HS-5 (cell line): Measurements from ENCODE around the gene NUP210.

ENCODE experiments used
- DNase-seq: peaks from one replicate; pipeline ENCODE4 v3.0.0-alpha.2; 2012; ENCODE audit warnings: low read depth

NUP210 gene

GRCh38 chr3:13375464-13375863 is 44.7 kb downstream of the NUP210 start:
- no peak for DNase-seq

- no peak for DNase-seq
Observed at GRCh38 chr3:13373975-13374586, 46.0 kb downstream of the NUP210 start.

- no peak for DNase-seq
Observed at GRCh38 chr3:13372656-13373055, 47.5 kb downstream of the NUP210 start.

GRCh38 chr3:13372126-13372525 is 48.0 kb downstream of the NUP210 start:
- DNase-seq = no peak

GRCh38 chr3:13371100-13372075 is 48.7 kb downstream of the NUP210 start:
- DNase-seq = no peak

GRCh38 chr3:13370609-13371008 is 49.5 kb downstream of the NUP210 start:
- no peak for DNase-seq

GRCh38 chr3:13370055-13370454 is 50.1 kb downstream of the NUP210 start:
- no peak for DNase-seq

- DNase-seq = no peak
Observed at GRCh38 chr3:13368834-13369233, 51.3 kb downstream of the NUP210 start.

- DNase-seq = no peak
Observed at GRCh38 chr3:13367728-13368127, 52.4 kb downstream of the NUP210 start.

- DNase-seq = no peak
Observed at GRCh38 chr3:13365390-13366379, 54.4 kb downstream of the NUP210 start.

GRCh38 chr3:13364602-13365271 is 55.4 kb downstream of the NUP210 start:
- DNase-seq = no peak

GRCh38 chr3:13362551-13362950 is 57.6 kb downstream of the NUP210 start:
- no peak for DNase-seq

- no peak for DNase-seq
Observed at GRCh38 chr3:13359916-13360315, 60.2 kb downstream of the NUP210 start.

GRCh38 chr3:13358643-13359042 is 61.5 kb downstream of the NUP210 start:
- DNase-seq = no peak

- DNase-seq = no peak
Observed at GRCh38 chr3:13358051-13358450, 62.1 kb downstream of the NUP210 start.

- no peak for DNase-seq
Observed at GRCh38 chr3:13357074-13357473, 63.0 kb downstream of the NUP210 start.

GRCh38 chr3:13353936-13354542 is 66.1 kb downstream of the NUP210 start:
- DNase-seq = no peak

- DNase-seq = no peak
Observed at GRCh38 chr3:13353506-13353905, 66.6 kb downstream of the NUP210 start.

- no peak for DNase-seq
Observed at GRCh38 chr3:13352621-13353131, 67.4 kb downstream of the NUP210 start.

- DNase-seq = no peak
Observed at GRCh38 chr3:13349823-13350222, 70.3 kb downstream of the NUP210 start.
